ENCODE data around the gene MBOAT2. TPM values are rescaled to one million over a fixed set of nuclear protein-coding genes. Genes with fewer than 3 reads are reported as not detected.

MBOAT2 gene
- total and polyA plus RNA-seq, 2 donors (not counting 1 experiment from before 2014, with no cell fraction given) = 0.24 to 1.3 TPM

GRCh38 chr2:9031246-9031645, 27.8 kb upstream of the MBOAT2 start:
- ChIA-PET CTCF (no interaction called here), POLR2A (no interaction called here)
- Histone ChIP-seq H4K20me1 (ENCODE audit: control insufficient read depth, insufficient read depth, low read length, poor library complexity, severe bottlenecking) (no peaks in the 10 kb centered on the region), H3K9me3 (ENCODE audit: control extremely low read depth in 1 of 3, control insufficient read depth in 2 of 3, insufficient read depth in 1 of 3, low read length in 2 of 3) (no peaks in the 10 kb centered on the region), H2AFZ (ENCODE audit: insufficient read depth, low read depth, low read length, poor library complexity, severe bottlenecking) (no peak overlapping the region), H3K4me3 (ENCODE audit: control extremely low read depth in 1 of 5, extremely low read depth in 1 of 5, insufficient read depth in 1 of 5, low read depth in 2 of 5, low read length in 4 of 5) (no peak overlapping the region), H3K36me3 (replicated peaks in 1 of 2; ENCODE audit: control extremely low read depth in 1 of 2, control insufficient read depth in 1 of 2, extremely low read depth in 1 of 2, insufficient read depth in 2 of 2, low read length in 1 of 2) (no peaks in the 10 kb centered on the region), H3K9ac (ENCODE audit: low read length) (no peak overlapping the region), H3K79me2 (ENCODE audit: control insufficient read depth, insufficient read depth, low read length) (no peaks in the 10 kb centered on the region), H3K4me2 (replicated peaks; ENCODE audit: low read depth, low read length, poor library complexity, severe bottlenecking) (no peak overlapping the region), H3K27me3 (replicated peaks in 1 of 4; ENCODE audit: control extremely low read depth in 1 of 4, control insufficient read depth in 3 of 4, insufficient read depth in 4 of 4, low read length in 3 of 4) (no peaks in the 10 kb centered on the region), H3K4me1 (ENCODE audit: control insufficient read depth in 2 of 2, insufficient read depth in 2 of 2, low read length in 2 of 2) (no peaks in the 10 kb centered on the region), H3K27ac (ENCODE audit: low read length in 2 of 2) (no peak overlapping the region)
- no peaks in the 10 kb centered on the region for H3K9me3 Mint-ChIP-seq (ENCODE audit: insufficient read depth)
- DNase-seq = no peak
- ATAC-seq (ENCODE audit: low read depth) = no peak
- TF ChIP-seq CTCF (IDR thresholded peaks at IDR 0.05) = no peak
- intact Hi-C loops (cut with micrococcal nuclease) = no loop called here
- no peaks in the 10 kb centered on the region for H3K4me1 Mint-ChIP-seq
- H3K27me3 Mint-ChIP-seq = peaks cover 56% of the 10 kb centered on the region
- no peak overlapping the region for H3K4me3 Mint-ChIP-seq
- no peak overlapping the region for H3K27ac Mint-ChIP-seq

DNA sequence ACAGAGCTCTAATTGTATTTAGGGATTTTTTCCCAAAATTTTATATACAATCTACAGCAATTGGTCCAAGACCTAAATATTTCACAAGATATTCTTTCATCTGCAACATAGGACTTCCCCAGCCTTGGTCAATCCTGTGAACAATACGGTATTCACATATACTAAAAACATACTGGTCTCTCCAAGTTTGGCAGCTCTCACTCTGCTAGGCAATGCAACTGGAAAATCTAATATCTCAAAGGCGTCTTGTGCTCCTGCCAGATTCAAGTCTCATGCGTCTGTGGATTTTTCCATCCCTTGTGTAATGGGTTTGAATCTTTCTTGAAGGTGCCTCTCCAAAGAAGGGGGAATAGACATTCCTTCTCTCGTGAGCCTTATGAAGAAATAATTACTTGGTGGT, 27.4 kb upstream of the MBOAT2 start:
- Mint-ChIP-seq H3K9me3 (ENCODE audit: insufficient read depth) (no peaks in the 10 kb centered on the region), H3K4me3 (no peak overlapping the region), H3K27ac (no peak overlapping the region), H3K4me1 (no peaks in the 10 kb centered on the region), H3K27me3 (peaks cover 55% of the 10 kb centered on the region)
- intact Hi-C loops (cut with micrococcal nuclease) = no loop called here
- 83% methylated on average over 1 of the region's 4 CpGs for WGBS (ENCODE audit: insufficient coverage)
- no peak for DNase-seq
- no peak for TF ChIP-seq EZH2 (IDR thresholded peaks at IDR 0.05; ENCODE audit: borderline replicate concordance, insufficient read depth, low read depth, low read length, poor library complexity, severe bottlenecking)
- TF ChIP-seq CTCF (IDR thresholded peaks at IDR 0.05) = no peak
- Histone ChIP-seq H3K9me3 (ENCODE audit: control extremely low read depth in 1 of 3, control insufficient read depth in 2 of 3, insufficient read depth in 1 of 3, low read length in 2 of 3) (no peaks in the 10 kb centered on the region), H3K9ac (ENCODE audit: low read length) (no peak overlapping the region), H3K79me2 (ENCODE audit: control insufficient read depth, insufficient read depth, low read length) (no peaks in the 10 kb centered on the region), H3K4me1 (ENCODE audit: control insufficient read depth in 2 of 2, insufficient read depth in 2 of 2, low read length in 2 of 2) (no peaks in the 10 kb centered on the region), H3K27me3 (replicated peaks in 1 of 4; ENCODE audit: control extremely low read depth in 1 of 4, control insufficient read depth in 3 of 4, insufficient read depth in 4 of 4, low read length in 3 of 4) (no peaks in the 10 kb centered on the region), H2AFZ (ENCODE audit: insufficient read depth, low read depth, low read length, poor library complexity, severe bottlenecking) (no peak overlapping the region), H3K4me3 (ENCODE audit: control extremely low read depth in 1 of 5, extremely low read depth in 1 of 5, insufficient read depth in 1 of 5, low read depth in 2 of 5, low read length in 4 of 5) (no peak overlapping the region), H3K27ac (ENCODE audit: low read length in 2 of 2) (no peak overlapping the region), H3K36me3 (replicated peaks in 1 of 2; ENCODE audit: control extremely low read depth in 1 of 2, control insufficient read depth in 1 of 2, extremely low read depth in 1 of 2, insufficient read depth in 2 of 2, low read length in 1 of 2) (no peaks in the 10 kb centered on the region), H4K20me1 (ENCODE audit: control insufficient read depth, insufficient read depth, low read length, poor library complexity, severe bottlenecking) (no peaks in the 10 kb centered on the region), H3K4me2 (replicated peaks; ENCODE audit: low read depth, low read length, poor library complexity, severe bottlenecking) (no peak overlapping the region)
- no peak for ATAC-seq (ENCODE audit: low read depth)
- CTCF ChIA-PET = no interaction called here
- POLR2A ChIA-PET = no interaction called here

All from B cell (primary cell).